GM12891 (cell line): ENCODE results near the gene DEDD2.

Source experiments
- DNase-seq: peaks from one replicate; pipeline ENCODE4 v3.0.0; 2011; ENCODE audit warnings: low spot score; ENCODE audit not compliant: insufficient read length
- FAIRE-seq: peaks from 2 replicates; lab custom pipeline; 2011; peaks lifted over from hg19 to GRCh38; lab: Jason Lieb, UNC
- PAX5 ChIP-seq: IDR thresholded peaks from 2 replicates; pipeline ENCODE4 v1.6.1; 2011; ENCODE audit warnings: low read length, moderate library complexity, mild to moderate bottlenecking; ENCODE audit not compliant: insufficient read depth, severe bottlenecking
- POLR2A ChIP-seq: IDR thresholded peaks from 2 replicates; pipeline ENCODE4 v1.6.1; 2011; ENCODE audit warnings: low read depth, low read length, control low read depth
- POLR2AphosphoS5 ChIP-seq: IDR thresholded peaks from 2 replicates; pipeline ENCODE4 v1.6.1; 2011; ENCODE audit warnings: low read depth, low read length, control low read depth
- POU2F2 ChIP-seq: IDR thresholded peaks from 2 replicates; pipeline ENCODE4 v1.6.1; 2011; ENCODE audit warnings: low read depth, mild to moderate bottlenecking, control low read depth, low read length, moderate library complexity
- SPI1 ChIP-seq: IDR thresholded peaks from 2 replicates; pipeline ENCODE4 v1.6.1; 2011; ENCODE audit warnings: low read depth, low read length, control low read depth
- TAF1 ChIP-seq: IDR thresholded peaks from 2 replicates; pipeline ENCODE4 v1.6.1; 2011; ENCODE audit warnings: low read depth, low read length, control low read depth

Gene DEDD2

GRCh38 chr19:42189133-42189532, 28.3 kb downstream of the DEDD2 start:
- no peak for TF ChIP-seq PAX5
- no peak for TF ChIP-seq SPI1
- no peak for TF ChIP-seq POLR2AphosphoS5
- no peak for TF ChIP-seq POU2F2
- no peak for TF ChIP-seq POLR2A
- DNase-seq = no peak
- FAIRE-seq = no peak

GRCh38 chr19:42188665-42189064, 28.8 kb downstream of the DEDD2 start:
- FAIRE-seq (no peak), DNase-seq (no peak)
- no peak for TF ChIP-seq TAF1
- no peak for TF ChIP-seq POLR2A
- TF ChIP-seq PAX5 = no peak
- TF ChIP-seq POLR2AphosphoS5 = no peak
- no peak for TF ChIP-seq POU2F2
- no peak for TF ChIP-seq SPI1

GRCh38 chr19:42185277-42185676, 32.2 kb downstream of the DEDD2 start:
- FAIRE-seq (peak; percentile 41), DNase-seq (no peak)
- TF ChIP-seq POLR2A (no peak), SPI1 (peak; percentile 28; the same call in 1 of the 2 replicates), POU2F2 (no peak)

- FAIRE-seq = peak; percentile 82
- TF ChIP-seq POLR2A (no peak), PAX5 (peak; percentile 77)
- DNase-seq = peak; percentile 59
Observed at GRCh38 chr19:42184401-42184861, 33.0 kb downstream of the DEDD2 start.

- DNase-seq = no peak
- TF ChIP-seq POLR2AphosphoS5 = no peak
- no peak for TF ChIP-seq POLR2A
- no peak for TF ChIP-seq SPI1
- TF ChIP-seq POU2F2 = no peak
- no peak for TF ChIP-seq TAF1
- no peak for TF ChIP-seq PAX5
- no peak for FAIRE-seq
Observed at GRCh38 chr19:42178791-42179674, 38.4 kb downstream of the DEDD2 start.

- FAIRE-seq (no peak), DNase-seq (no peak)
- TF ChIP-seq POLR2AphosphoS5 (no peak), SPI1 (no peak), TAF1 (no peak), POLR2A (no peak), POU2F2 (no peak), PAX5 (no peak)
Observed at GRCh38 chr19:42177686-42178019, 39.8 kb downstream of the DEDD2 start.

GRCh38 chr19:42176990-42177685, 40.3 kb downstream of the DEDD2 start:
- FAIRE-seq (peak; percentile 95), DNase-seq (peak; percentile 71)
- no peak for TF ChIP-seq PAX5

- no peak for TF ChIP-seq PAX5
- TF ChIP-seq POLR2AphosphoS5 = no peak
- TF ChIP-seq POLR2A = no peak
- no peak for TF ChIP-seq TAF1
- no peak for TF ChIP-seq SPI1
- no peak for TF ChIP-seq POU2F2
- FAIRE-seq (no peak), DNase-seq (no peak)
Observed at GRCh38 chr19:42176649-42176989, 40.9 kb downstream of the DEDD2 start.

GRCh38 chr19:42175952-42176648, 41.4 kb downstream of the DEDD2 start:
- TF ChIP-seq PAX5 = no peak
- no peak for TF ChIP-seq POU2F2
- TF ChIP-seq TAF1 = no peak
- no peak for TF ChIP-seq POLR2AphosphoS5
- TF ChIP-seq POLR2A = no peak
- TF ChIP-seq SPI1 = no peak
- FAIRE-seq = no peak
- no peak for DNase-seq
